NOMO-1 treated with DMSO at 0.1 percent for 48 hours (cell line): ENCODE data around the gene CAMK2D.
"Not testable (repeated sequence)": the region's sequence is repeated elsewhere in the genome, so short reads cannot be mapped to it uniquely, and the experiment has no call there.

Source experiments
- DNase-seq: peaks from one replicate; lab custom pipeline; 2025; ENCODE audit not compliant: unreplicated experiment; lab: John Stamatoyannopoulos, UW

Gene CAMK2D

GRCh38 chr4:113685157-113685556 is 76.4 kb downstream of the CAMK2D start:
- not testable (repeated sequence) for DNase-seq

- no peak for DNase-seq
Measured at GRCh38 chr4:113684534-113685091, 76.9 kb downstream of the CAMK2D start.

DNA sequence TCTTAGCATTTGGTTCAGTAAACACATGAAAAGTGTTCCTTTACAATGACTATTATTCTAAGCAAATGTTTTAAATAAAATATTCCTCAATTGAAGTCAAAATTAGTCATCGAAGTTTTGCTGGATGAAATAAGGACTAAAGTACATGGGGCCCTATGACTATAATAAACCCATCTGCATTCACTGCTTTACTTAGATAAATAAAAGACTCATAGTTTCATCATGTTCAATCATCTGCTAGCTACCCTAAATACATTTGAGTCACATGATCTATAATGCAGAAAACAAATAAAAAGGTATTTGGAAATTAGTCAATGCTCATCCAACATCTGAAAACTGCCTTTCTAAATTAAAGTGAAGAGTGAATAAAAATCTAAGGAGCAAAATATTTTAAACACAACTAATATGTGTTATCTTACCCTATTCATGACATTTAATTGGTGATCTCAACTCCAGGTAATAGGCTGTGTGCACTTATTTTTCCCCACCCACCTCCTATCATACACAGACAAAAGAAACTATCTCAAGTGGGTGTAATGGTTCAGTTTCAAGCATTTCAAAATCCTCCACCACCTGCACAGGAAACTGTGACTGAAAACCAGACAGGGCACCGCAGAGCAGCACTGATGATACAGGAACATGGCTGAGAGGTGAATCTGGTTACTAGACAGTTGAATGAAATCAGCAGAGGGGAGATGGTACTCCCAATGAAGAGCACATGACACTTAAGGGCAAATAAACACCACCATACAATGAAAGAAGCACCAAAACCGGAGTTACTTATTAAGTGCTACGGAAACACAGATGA is 78.6 kb downstream of the CAMK2D start:
- no peak for DNase-seq

- DNase-seq: no peak
Measured at GRCh38 chr4:113678641-113679040, 82.9 kb downstream of the CAMK2D start.

- DNase-seq: no peak
Measured at GRCh38 chr4:113677325-113677724, 84.2 kb downstream of the CAMK2D start.

DNA sequence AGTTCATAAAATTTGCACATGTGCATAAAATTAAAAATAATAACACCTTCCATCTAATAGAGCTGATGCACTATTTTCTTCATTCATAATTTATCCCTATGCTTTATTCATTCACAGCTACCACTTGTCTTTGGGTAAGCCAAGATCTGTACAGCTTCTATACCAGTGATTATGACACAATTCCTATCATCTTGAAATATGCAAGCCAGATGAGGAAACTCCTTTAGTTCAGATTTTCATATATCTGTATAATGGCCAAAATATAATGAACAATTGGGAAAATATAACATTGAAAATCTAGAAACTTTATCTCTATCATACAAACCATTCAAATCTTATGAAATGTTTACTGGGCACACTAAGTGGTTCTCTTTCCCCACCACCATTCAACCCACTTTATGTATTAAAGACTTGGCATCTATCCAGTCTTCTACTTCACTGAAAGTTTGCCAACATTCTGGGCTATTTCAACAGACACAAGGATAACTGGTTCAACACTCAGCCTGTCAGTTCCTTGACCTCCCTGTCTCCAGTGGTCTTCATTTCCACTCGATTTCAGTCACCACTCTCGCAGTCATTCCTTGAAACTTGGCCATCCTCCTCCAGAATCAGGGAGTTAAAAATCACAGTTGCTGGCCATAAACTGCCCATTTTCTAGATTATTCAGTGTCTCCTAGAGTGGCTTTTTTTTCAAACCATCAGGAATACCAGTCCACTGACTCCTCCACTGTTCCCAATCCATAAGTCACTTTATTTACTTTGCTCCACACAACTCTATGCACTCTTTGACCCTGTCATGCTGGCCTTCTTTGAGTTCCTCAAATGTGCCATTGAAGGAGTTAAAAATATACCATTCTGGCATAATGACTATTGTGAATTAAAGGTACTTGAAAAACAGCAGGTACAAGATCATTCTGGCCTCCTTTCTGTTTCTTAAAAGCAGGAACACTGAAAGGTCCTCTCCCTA is 85.5 kb downstream of the CAMK2D start:
- DNase-seq: no peak

DNA sequence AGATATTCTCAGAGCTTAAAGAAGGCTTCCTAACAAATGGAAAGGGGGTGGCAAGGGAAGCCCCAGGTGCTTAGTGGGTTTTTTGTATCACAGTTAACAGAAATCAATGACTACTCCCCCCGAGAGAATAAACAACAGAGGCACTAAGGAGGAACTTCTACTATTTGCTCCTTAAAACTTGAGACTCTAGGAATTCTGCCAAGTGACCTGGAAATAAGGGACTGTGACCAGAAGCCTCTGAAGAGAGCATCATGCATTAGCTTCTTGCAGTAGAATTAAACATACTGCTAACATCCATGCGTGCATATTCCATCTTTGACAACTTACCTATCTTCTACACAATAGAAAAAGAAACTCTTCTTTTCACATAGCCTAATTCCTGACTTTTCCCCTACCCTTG is 86.8 kb downstream of the CAMK2D start:
- DNase-seq: no peak

DNA sequence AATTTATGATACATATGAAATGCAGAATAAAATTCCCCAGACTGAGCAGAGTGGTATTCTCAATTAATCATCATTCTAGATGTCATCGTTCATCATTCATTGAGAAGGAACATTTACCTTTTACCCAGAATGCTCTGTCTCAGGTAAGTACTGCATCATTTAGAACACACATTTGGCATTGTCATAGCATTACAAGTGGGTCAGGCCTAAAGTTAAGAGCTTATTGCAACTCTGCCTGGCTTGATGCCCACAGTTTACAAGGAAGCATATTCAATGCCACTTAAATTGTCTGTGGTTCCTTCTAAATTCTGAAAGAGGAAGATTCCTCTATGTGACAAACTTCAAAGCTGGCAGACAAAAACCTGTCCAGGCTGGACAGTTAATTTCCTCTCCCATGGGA is 87.3 kb downstream of the CAMK2D start:
- no peak for DNase-seq

DNA sequence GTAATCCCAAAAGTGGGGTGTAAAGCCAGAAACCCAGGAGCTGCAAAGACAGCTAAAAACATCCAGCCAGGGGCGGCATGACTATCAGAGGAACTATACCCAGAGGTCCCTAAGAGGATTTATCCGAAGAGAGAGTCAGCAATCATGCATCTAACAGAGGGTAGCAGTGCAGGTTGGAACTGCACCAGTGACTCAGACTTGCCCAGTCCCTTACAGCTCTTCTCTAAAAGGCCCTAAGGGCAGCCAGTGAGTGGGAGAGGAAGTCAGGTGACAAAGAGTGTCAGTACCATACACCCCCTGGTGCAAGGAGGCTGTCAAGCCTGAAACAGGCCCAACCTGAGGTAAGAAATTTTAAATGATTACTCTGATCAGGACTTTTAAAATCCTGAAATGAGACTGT is 88.1 kb downstream of the CAMK2D start:
- peak; percentile 13 for DNase-seq

GRCh38 chr4:113666386-113667114 is 95.0 kb downstream of the CAMK2D start:
- no peak for DNase-seq

DNA sequence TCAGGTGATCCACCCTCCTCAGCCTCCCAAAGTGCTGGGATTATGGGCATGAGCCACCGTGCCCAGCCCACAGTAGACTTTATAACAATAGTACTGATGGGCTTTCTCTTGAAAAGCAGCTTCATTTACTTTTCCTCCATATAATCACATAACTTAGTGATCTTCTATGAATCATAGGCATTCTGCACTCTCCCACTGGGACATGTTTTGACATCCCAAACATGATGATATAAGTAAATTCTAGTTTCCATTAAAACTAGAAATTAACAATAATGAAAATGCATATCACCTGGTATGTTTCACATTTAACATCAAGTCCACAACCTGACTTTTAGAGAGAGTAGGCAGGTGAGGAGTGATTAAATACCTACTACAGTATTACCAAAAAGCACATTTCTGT is 96.5 kb downstream of the CAMK2D start:
- DNase-seq: no peak

DNA sequence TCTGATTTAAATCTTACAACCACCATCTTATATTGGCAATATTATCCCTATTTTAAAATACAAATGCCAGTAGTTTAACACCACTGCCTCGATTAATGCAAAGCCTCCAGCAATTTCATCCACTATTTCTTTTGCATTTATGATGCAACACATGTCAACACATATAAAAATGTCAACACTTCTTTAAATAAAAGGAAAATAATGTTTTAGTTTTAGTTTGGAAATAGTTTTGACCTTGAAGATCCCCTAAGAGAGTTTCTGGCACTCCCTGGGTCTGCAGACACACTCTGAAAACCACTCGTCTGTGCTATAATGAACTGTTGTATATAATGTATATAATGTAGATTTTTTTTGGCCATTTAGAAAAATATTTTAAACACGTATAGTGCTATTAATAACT is 99.0 kb downstream of the CAMK2D start:
- no peak for DNase-seq

- no peak for DNase-seq
Measured at GRCh38 chr4:113659127-113659526, 102.4 kb downstream of the CAMK2D start.

GRCh38 chr4:113657586-113658233 is 103.8 kb downstream of the CAMK2D start:
- DNase-seq: no peak

DNA sequence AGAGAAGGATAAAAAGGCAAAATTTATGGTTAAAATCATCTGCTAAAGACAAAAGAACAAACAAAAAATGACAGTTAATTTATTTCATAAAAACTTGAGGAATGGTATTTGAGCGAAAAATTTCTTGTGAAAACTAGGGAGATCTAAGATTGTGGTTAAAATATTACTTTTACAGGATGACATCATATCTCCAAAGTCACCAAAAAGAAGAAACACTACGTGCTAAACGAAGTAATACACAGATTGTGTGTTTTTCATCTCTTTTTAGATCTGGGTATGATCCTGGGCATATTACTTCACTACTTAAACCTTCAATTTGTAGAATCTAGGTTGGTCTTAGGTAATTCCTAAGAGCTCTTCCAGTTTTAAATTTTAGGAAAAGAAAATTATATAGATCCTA is 107.7 kb downstream of the CAMK2D start:
- DNase-seq: no peak

DNA sequence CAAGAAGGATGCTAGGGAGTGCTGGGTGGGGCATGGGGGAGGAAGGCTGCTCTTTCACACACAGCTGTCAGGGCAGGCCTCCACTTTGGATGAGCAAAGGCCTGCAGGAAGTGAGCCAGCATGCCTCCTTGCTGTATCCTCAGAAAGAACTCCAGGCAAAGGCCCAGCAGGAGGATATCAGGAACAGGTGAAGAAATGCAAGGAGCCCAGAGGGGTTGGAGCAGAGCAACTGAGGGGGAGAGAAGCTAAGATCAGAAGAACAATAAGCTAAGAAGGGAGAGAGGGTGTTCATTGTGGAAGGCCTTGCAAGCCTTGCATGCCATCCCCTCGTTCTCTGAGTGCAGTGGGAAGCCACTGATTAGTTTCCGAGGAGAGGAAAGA is 115.1 kb downstream of the CAMK2D start:
- no peak for DNase-seq

GRCh38 chr4:113645771-113646441 is 115.6 kb downstream of the CAMK2D start:
- DNase-seq: no peak

DNA sequence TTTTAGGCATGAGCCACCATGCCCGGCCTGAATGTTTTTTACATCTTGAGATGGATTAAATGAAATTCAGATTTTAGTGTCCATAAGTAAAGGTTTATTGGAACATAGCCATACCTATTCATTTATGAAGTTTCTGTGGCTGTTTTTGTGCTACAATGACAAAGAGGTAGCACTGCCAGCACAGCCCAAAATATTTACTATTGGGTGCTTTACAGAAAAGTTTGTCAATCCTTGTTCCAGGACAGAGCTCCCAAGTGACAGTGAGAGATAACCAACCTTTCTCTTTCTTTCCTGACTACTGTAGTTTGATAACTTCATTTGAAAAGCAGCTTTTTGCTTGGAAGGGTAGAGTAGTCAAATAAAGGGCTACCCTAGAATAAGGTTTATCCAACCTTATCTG is 116.2 kb downstream of the CAMK2D start:
- DNase-seq: no peak

- DNase-seq: no peak
Measured at GRCh38 chr4:113644398-113644797, 117.1 kb downstream of the CAMK2D start.

GRCh38 chr4:113643505-113643904 is 118.0 kb downstream of the CAMK2D start:
- no peak for DNase-seq
